GM12801 (cell line): ENCODE measurements around the gene MTCL3.

ENCODE experiments used
- TF ChIP-seq, protein P1 (sequence below): IDR thresholded peaks from one replicate; pipeline ENCODE4 v1.5.1; 2011; ENCODE audit warnings: control low read depth; ENCODE audit not compliant: insufficient read length; ENCODE audit errors: extremely low read depth

The MTCL3 gene

DNA sequence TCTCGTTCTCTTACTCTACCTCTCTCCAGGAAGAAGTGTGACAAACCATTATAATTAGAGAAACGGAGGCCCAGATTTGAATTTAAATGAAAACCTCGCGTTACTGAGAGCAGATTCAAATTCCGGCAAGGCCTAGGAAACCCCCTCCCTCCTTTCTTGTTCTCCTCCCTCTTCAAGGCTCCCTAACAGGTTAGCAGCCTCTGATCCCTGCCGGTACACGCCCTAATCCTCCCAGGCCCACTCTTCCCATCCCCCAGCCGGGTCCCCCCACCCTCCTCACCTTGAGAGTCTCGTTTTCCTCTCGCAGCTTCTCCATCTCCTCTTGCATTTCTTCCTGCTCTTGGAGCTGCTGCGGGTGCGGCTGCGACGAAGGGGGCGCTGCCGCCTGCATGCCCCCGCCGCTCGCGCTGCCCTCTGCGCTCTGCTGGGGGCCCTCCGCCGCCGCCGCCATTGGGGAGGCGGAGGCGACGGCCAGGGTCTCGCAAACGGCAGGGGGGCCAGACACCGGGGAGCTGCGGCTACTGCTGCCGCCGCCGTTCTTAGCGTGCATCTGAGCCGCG is 3.8 kb downstream of the MTCL3 start:
- TF ChIP-seq, protein P1, sequence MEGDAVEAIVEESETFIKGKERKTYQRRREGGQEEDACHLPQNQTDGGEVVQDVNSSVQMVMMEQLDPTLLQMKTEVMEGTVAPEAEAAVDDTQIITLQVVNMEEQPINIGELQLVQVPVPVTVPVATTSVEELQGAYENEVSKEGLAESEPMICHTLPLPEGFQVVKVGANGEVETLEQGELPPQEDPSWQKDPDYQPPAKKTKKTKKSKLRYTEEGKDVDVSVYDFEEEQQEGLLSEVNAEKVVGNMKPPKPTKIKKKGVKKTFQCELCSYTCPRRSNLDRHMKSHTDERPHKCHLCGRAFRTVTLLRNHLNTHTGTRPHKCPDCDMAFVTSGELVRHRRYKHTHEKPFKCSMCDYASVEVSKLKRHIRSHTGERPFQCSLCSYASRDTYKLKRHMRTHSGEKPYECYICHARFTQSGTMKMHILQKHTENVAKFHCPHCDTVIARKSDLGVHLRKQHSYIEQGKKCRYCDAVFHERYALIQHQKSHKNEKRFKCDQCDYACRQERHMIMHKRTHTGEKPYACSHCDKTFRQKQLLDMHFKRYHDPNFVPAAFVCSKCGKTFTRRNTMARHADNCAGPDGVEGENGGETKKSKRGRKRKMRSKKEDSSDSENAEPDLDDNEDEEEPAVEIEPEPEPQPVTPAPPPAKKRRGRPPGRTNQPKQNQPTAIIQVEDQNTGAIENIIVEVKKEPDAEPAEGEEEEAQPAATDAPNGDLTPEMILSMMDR = no peak

DNA sequence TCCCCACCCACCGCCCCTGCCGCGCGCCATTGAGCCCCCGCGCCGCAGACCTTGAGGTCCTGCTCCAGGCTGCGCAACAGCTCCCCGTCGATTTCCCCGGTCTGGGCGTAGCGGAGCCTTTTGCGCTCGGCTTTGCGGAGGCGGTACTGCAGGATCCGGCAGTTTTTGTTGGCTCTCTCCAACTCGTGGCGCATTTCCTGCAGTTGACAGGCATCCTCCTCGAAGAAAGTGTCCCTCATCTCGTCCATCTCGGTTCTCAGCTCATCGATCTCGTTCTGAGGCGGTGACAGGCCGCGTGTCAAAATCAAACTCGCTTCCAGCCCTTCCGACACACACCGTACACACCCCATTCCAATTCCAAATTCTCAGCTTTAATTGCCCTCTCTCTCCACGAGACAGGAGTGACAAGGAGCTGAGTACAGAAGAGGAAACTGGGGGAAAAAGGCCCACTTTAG is 4.3 kb downstream of the MTCL3 start:
- TF ChIP-seq, protein P1 = no peak

DNA sequence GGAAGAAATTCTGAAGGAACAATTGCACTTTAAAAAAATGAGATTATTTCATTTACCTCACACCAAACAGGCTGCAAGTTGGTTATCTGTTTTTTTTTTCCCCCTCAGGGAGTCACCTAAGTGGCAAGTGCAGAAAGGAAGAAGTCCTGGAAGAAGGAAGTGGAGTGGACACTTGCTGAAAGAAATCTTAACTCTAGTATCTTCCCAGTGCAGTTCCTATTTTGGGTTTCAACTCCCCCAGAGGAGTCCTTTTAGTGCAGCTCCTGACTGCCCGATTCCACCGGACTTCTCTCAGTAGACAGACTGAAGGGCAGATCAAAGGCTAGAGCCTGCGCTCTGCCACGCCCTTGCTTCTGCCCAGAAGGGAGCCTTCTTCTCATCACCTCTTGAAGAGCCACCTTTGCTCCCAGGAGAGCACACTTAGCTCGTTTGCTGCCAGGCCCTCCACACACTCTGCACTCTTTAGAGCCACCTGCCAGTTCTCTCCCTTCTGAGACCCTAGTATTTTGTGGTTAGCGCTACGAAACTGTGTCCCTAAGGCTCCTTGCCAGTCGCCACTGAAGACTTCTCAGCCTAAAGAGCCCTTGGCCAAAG is 4.9 kb downstream of the MTCL3 start:
- TF ChIP-seq, protein P1 = no peak

DNA sequence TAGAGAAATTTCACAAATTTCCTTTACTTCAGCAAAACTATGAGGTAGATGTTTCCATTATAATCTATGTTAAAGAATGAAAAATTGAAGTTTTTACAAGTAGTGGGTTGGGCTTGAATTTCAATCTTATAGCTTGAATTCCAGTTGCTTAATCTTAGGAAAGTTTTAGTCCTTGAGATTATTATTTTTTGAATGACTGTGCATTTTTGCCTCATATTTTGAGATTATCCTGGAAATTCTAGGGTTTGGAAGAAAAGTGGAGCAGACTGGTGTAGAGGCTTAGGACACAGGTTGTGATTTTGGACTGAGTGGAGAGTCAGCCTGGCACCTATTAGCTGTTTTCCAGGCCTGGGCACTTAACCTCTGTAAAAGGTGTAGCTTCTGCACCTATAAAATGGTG is 5.7 kb downstream of the MTCL3 start:
- TF ChIP-seq, protein P1 = no peak

DNA sequence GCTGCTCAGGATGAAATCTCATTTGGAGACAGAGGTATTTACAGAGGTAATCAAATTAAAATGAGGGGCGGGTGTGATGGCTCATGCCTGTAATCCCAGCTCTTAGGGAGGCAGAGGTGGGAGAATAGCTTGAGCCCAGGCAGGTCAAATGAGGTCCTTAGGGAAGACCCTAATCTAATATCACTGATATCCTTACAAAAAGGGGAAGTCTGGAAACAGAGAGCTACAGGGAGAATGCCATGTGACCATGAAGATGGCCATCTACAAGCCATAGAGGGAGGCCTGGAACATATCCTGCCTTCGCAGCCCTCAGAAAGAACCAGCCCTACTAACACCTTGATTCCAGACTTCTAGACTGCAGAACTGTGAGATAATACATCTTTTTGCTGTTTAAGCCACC is 8.3 kb downstream of the MTCL3 start:
- TF ChIP-seq, protein P1 = no peak

DNA sequence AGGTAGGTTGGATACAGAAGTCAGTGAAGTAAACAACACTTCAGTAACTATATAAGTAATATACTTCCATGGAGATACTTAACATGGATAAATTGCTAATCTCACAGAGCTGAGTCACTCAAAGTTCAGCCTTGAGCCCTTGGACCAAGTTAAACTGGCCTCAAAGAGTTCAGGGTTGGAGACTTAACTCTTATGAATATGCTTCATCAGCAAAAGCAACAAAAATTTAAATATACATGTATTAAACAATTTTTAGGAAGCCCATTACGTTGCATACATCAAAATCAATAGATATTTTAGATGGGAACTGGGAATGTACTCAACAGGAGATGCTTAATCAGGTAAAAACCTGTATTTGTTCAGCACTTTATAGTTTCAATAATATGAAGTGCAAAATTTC is 12.2 kb downstream of the MTCL3 start:
- TF ChIP-seq, protein P1 = no peak

DNA sequence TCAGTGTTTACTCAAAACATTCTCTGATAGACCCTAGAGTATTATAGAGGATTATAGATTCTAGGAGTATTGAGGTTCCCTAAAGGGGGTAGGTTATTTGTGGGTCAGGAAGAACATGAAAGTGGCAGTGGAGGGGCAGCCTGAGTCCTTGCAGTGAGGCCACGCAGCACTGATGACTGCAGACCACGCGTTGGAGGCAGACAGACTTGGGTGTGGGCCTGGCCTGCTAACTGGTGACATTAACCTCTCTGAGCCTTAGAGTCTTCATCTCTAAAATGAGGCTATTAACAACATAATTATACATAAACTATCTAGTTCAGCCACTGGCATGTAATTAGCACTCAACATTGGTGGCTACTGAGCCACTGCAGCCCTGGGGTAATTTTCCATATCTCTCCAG is 16.1 kb downstream of the MTCL3 start:
- TF ChIP-seq, protein P1 = no peak

DNA sequence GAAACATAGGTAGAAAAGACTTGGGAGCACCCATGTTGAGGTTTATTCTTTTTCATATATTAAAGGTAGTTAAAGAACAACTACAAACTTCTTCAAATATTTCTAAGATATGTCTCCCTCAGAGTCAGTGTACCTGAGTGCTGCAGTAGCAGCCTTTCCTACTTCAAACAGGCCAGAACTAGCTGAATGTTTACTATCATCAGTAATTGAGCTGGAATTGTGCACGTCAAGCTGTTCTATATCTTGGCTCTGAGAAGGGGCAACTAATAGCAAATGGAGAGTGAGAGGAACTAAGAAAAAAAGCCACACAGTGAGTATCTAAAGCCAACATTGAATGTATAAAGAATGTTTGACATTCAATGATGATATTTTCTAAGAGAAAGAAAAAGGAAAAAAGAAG is 21.7 kb downstream of the MTCL3 start:
- TF ChIP-seq, protein P1 = no peak
